Measurements from ENCODE around the gene ACMSD. TPM values are rescaled to one million over a fixed set of nuclear protein-coding genes. Genes with fewer than 3 reads are reported as not detected.
A peak's percentile ranks its signal among the peaks of the same experiment; 100 is the strongest.

ACMSD gene
- total and polyA plus RNA-seq, 9 of the 15 experiments (the other 6 are each of a cell fraction or from before 2014, with no cell fraction given): not detected

DNA sequence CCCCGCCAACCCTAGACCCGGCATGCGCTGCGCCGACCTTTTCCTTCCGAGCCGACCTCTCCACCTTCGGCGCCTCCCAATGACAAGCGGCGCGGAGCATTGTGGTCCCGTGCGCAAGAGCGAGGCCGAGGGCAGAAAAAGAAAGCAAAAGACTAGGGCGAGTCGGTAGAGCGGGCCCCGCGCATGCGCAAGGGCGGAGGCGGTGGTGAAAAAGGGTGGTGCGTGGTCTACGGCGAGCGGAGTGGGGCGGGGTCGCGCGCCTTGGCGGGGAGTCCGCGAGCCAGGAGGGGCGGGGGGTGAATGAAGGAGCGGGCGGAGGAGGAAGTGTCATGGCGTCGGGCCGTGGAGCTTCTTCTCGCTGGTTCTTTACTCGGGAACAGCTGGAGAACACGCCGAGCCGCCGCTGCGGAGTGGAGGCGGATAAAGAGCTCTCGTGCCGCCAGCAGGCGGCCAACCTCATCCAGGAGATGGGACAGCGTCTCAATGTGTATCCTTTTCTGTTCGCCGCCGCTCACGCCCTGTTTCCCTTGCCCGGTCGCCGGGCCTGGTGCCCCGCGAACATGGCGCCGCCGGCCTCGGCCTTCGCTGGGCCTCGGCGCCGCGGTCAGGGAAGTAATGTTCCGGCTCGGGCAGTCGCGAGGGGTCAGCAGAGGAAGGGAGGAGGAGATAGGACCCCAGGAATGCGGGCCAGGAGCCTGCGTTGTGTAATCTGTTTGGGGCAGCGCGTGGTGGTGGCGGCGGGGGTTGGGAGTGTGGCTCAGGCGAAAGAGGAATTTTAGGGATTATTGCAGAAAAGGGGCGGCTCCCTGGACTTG lies 80.3 kb downstream of the ACMSD start, which contains the start of gene CCNT2 (continued):
- 0 out of 2 replicates have a peak, but pooled peaks have one; percentile 17 for TF ChIP-seq FOXP1 (CRISPR knock-in tag; IDR thresholded peaks at IDR 0.05)
- no peak for TF ChIP-seq CAMTA2 (CRISPR knock-in tag; conservative IDR thresholded peaks at IDR 0.05)
- peak; percentile 54 for TF ChIP-seq GABPB1 (CRISPR knock-in tag; IDR thresholded peaks at IDR 0.05)
- no peak for TF ChIP-seq RBM17 (IDR thresholded peaks at IDR 0.05; ENCODE audit: borderline replicate concordance, low read depth, low read length)
- TF ChIP-seq ZNF274 (IDR thresholded peaks at IDR 0.05; ENCODE audit: borderline replicate concordance, low read depth, low read length): no peak
- TF ChIP-seq, protein P1, sequence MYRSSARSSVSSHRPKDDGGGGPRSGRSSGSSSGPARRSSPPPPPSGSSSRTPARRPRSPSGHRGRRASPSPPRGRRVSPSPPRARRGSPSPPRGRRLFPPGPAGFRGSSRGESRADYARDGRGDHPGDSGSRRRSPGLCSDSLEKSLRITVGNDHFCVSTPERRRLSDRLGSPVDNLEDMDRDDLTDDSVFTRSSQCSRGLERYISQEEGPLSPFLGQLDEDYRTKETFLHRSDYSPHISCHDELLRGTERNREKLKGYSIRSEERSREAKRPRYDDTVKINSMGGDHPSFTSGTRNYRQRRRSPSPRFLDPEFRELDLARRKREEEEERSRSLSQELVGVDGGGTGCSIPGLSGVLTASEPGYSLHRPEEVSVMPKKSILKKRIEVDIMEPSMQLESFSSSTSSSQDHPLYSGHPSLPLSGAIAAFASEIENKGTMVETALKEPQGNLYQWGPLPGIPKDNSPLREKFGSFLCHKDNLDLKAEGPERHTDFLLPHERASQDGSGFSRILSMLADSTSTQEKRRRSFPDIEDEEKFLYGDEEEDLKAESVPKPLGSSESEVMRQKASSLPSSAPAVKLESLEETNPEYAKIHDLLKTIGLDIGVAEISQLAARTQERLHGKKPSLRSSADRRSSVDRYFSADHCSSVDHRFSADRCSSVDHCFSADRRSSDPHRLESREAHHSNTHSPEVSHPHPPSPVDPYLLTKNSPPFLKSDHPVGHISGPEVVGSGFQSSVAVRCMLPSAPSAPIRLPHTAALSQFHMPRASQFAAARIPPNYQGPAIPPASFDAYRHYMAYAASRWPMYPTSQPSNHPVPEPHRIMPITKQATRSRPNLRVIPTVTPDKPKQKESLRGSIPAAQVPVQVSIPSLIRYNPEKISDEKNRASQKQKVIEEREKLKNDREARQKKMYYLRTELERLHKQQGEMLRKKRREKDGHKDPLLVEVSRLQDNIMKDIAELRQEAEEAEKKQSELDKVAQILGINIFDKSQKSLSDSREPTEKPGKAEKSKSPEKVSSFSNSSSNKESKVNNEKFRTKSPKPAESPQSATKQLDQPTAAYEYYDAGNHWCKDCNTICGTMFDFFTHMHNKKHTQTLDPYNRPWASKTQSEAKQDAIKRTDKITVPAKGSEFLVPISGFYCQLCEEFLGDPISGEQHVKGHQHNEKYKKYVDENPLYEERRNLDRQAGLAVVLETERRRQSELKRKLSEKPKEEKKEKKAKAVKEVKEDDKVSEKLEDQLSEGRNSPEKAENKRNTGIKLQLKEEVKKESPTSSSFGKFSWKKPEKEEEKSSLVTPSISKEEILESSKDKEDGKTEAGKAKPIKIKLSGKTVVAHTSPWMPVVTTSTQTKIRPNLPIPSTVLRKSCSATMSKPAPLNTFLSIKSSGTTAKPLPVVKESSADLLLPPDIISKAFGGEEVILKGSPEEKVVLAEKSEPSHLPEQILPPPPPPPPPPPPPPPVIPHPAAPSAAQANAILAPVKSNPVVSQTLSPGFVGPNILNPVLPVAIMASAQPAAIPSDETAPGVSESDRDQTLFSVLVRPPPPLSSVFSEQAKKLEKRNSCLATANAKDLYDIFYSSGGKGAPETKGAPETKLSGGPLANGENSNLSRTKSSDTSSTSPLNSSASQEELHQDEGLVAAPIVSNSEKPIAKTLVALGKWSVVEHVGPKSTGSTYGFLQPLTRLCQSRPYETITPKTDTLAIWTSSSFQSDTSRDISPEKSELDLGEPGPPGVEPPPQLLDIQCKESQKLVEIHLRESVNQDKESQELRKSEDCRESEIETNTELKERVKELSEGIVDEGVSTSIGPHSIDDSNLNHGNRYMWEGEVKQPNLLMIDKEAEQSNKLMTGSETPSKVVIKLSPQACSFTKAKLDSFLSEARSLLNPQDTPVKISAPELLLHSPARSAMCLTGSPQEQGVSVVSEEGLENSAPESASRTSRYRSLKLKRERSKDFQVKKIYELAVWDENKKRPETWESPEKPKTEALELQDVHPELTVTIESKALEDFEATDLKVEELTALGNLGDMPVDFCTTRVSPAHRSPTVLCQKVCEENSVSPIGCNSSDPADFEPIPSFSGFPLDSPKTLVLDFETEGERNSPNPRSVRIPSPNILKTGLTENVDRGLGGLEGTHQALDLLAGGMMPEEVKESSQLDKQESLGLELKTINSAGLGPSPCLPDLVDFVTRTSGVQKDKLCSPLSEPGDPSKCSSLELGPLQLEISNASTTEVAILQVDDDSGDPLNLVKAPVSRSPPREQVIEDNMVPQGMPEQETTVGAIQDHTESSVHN (IDR thresholded peaks at IDR 0.05; ENCODE audit: borderline replicate concordance in 1 of 2, low read depth in 1 of 2): no peak
- TF ChIP-seq ZC3H8 (IDR thresholded peaks at IDR 0.05): no peak
- TF ChIP-seq SIN3A (IDR thresholded peaks at IDR 0.05; ENCODE audit: borderline replicate concordance in 2 of 2, control insufficient read depth in 1 of 2, low read depth in 2 of 2, low read length in 2 of 2): peak in 1 of 2 experiments; percentile 40; a peak in 1 of 4 replicates
- peak; percentile 96 for TF ChIP-seq KLF13 (tag; IDR thresholded peaks at IDR 0.05; ENCODE audit: borderline replicate concordance, low read depth)
- peak; percentile 97 for TF ChIP-seq MTA1 (IDR thresholded peaks at IDR 0.05; ENCODE audit: borderline replicate concordance)
- TF ChIP-seq, protein P2, sequence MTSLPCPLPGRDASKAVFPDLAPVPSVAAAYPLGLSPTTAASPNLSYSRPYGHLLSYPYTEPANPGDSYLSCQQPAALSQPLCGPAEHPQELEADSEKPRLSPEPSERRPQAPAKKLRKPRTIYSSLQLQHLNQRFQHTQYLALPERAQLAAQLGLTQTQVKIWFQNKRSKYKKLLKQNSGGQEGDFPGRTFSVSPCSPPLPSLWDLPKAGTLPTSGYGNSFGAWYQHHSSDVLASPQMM (CRISPR knock-in tag; IDR thresholded peaks at IDR 0.05): no peak
- no peak for TF ChIP-seq CBX1 (IDR thresholded peaks at IDR 0.05; ENCODE audit: low read depth)
- TF ChIP-seq HNRNPL (IDR thresholded peaks at IDR 0.05; ENCODE audit: low read depth, low read length): no peak
- TF ChIP-seq NFIX (CRISPR knock-in tag; IDR thresholded peaks at IDR 0.05; ENCODE audit: low read depth): no peak
- TF ChIP-seq, protein P3, sequence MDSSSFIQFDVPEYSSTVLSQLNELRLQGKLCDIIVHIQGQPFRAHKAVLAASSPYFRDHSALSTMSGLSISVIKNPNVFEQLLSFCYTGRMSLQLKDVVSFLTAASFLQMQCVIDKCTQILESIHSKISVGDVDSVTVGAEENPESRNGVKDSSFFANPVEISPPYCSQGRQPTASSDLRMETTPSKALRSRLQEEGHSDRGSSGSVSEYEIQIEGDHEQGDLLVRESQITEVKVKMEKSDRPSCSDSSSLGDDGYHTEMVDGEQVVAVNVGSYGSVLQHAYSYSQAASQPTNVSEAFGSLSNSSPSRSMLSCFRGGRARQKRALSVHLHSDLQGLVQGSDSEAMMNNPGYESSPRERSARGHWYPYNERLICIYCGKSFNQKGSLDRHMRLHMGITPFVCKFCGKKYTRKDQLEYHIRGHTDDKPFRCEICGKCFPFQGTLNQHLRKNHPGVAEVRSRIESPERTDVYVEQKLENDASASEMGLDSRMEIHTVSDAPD (CRISPR knock-in tag; IDR thresholded peaks at IDR 0.05): no peak
- TF ChIP-seq GTF2E2 (tag; IDR thresholded peaks at IDR 0.05): peak; percentile 65; the same call in 1 of the 2 replicates
